NCI-H2171 (cell line): Measurements from ENCODE around the gene SAP30BP.

ENCODE experiments used
- DNase-seq: peaks from one replicate; lab custom pipeline; 2025; lab: John Stamatoyannopoulos, UW

SAP30BP gene

GRCh38 chr17:75666959-75667790 is at the start of gene SAP30BP, which contains the start of gene RECQL5:
Gene SAP30BP, plus strand, starts transcription at chr17:75667338. Its CDS starts 35 bp downstream, at chr17:75667373.
Gene RECQL5, minus strand, starts transcription at chr17:75667154. Its CDS starts 597 bp downstream, at chr17:75666557.
- peak; percentile 98 for DNase-seq

GRCh38 chr17:75617675-75618074 is 49.5 kb upstream of the SAP30BP start:
- DNase-seq = no peak

- peak; percentile 44 for DNase-seq
Measured at GRCh38 chr17:75619506-75620431, 47.4 kb upstream of the SAP30BP start.

GRCh38 chr17:75621489-75621888 is 45.6 kb upstream of the SAP30BP start:
- DNase-seq = no peak

- DNase-seq = no peak
Measured at GRCh38 chr17:75622076-75622475, 45.1 kb upstream of the SAP30BP start.

- DNase-seq = no peak
Measured at GRCh38 chr17:75622771-75623273, 44.3 kb upstream of the SAP30BP start.

- DNase-seq = no peak
Measured at GRCh38 chr17:75623386-75623785, 43.8 kb upstream of the SAP30BP start.

GRCh38 chr17:75624021-75624420 is 43.1 kb upstream of the SAP30BP start:
- DNase-seq = no peak

GRCh38 chr17:75624714-75625345 is 42.3 kb upstream of the SAP30BP start:
- no peak for DNase-seq

GRCh38 chr17:75625813-75626486 is 41.2 kb upstream of the SAP30BP start:
- peak; percentile 45 for DNase-seq

- peak; percentile 94 for DNase-seq
Measured at GRCh38 chr17:75626496-75627038, 40.6 kb upstream of the SAP30BP start.

GRCh38 chr17:75627094-75627493 is 40.0 kb upstream of the SAP30BP start:
- peak; percentile 55 for DNase-seq

GRCh38 chr17:75628425-75628824 is 38.7 kb upstream of the SAP30BP start:
- DNase-seq = no peak

- DNase-seq = no peak
Measured at GRCh38 chr17:75629157-75629556, 38.0 kb upstream of the SAP30BP start.

GRCh38 chr17:75630071-75630917 is 36.8 kb upstream of the SAP30BP start:
- DNase-seq = no peak

GRCh38 chr17:75631353-75631752 is 35.8 kb upstream of the SAP30BP start:
- no peak for DNase-seq

- DNase-seq = no peak
Measured at GRCh38 chr17:75632428-75632827, 34.7 kb upstream of the SAP30BP start.

- peak; percentile 53 for DNase-seq
Measured at GRCh38 chr17:75632863-75633485, 34.2 kb upstream of the SAP30BP start, which contains the start of gene SMIM5. Gene SMIM5, plus strand, starts transcription at chr17:75633434. Its CDS starts 6,768 bp downstream, at chr17:75640202.
